ENCODE measurements around the gene GON4L.
"Not testable (repeated sequence)": the region's sequence is repeated elsewhere in the genome, so short reads cannot be mapped to it uniquely, and the experiment has no call there.

Gene GON4L, protein sequence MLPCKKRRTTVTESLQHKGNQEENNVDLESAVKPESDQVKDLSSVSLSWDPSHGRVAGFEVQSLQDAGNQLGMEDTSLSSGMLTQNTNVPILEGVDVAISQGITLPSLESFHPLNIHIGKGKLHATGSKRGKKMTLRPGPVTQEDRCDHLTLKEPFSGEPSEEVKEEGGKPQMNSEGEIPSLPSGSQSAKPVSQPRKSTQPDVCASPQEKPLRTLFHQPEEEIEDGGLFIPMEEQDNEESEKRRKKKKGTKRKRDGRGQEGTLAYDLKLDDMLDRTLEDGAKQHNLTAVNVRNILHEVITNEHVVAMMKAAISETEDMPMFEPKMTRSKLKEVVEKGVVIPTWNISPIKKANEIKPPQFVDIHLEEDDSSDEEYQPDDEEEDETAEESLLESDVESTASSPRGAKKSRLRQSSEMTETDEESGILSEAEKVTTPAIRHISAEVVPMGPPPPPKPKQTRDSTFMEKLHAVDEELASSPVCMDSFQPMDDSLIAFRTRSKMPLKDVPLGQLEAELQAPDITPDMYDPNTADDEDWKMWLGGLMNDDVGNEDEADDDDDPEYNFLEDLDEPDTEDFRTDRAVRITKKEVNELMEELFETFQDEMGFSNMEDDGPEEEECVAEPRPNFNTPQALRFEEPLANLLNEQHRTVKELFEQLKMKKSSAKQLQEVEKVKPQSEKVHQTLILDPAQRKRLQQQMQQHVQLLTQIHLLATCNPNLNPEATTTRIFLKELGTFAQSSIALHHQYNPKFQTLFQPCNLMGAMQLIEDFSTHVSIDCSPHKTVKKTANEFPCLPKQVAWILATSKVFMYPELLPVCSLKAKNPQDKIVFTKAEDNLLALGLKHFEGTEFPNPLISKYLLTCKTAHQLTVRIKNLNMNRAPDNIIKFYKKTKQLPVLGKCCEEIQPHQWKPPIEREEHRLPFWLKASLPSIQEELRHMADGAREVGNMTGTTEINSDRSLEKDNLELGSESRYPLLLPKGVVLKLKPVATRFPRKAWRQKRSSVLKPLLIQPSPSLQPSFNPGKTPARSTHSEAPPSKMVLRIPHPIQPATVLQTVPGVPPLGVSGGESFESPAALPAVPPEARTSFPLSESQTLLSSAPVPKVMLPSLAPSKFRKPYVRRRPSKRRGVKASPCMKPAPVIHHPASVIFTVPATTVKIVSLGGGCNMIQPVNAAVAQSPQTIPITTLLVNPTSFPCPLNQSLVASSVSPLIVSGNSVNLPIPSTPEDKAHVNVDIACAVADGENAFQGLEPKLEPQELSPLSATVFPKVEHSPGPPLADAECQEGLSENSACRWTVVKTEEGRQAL (N-terminal part only)

DNA sequence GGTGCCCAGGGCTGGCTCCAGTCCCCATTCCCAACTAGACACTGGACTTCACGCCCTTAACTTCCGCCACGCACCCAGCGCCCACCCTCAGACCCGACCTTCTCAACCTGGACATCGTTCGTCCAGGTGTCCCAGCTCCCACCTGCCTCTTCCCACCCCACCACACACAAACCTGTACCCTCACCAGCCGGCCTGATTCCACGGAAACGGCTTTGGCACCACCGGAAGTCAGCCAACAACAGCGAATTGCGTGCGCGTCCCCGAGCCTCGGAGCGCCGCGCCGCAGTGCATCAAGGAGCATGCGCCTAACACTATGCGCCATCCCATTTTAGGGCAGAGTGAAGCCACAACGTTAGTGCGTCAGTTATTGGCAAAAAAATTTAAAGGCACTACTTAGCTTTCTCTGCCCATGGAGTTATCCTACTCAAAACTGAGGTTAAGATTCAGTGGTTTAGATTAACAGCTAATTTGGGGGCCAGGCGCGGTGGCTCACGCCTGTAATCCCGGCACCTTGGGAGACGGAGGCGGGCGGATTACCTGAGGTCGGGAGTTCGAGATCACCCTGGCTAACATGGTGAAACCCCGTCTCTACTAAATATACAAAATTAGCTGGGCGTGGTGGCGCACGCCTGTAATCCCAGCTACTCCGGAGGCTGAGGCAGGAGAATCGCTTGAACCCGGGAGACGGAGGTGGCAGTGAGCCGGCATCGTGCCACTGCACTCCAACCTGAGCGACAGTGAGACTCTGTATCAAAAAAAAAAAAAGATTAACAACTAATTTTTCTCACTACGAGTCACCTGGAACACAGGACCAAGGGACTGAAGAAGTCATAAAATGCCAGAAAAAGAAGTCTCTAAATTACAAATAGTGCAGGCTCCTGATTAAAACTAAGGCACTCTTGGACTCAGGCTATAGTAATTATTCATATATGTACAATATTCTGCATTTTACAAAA, at the start of gene GON4L:
TSS of gene GON4L (minus strand) at position 240 of the 956 bp plus-strand sequence. CDS start 3,434 bp downstream, outside the sequence.
- peak; percentile 96 for DNase-seq (ENCODE audit: low spot score)

DNA sequence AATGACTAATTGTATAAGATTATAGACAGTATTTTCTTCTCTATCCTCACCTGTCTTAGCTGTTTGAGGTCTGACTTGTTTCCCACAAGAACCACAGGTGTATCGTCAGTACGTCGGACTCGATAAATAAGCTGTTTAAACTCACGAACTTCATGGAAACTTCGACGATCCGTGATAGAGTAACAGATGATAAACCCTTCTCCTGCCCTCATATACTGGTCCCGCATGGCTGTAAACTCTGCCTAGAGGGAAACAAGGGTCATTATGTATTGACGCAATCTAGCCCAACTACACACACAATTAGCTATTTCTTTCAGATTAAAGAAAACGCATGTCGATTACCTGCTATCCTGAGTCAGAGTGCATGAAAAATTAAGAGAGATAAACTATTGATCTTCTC, 47.2 kb upstream of the GON4L start:
- DNase-seq (ENCODE audit: low spot score): no peak

DNA sequence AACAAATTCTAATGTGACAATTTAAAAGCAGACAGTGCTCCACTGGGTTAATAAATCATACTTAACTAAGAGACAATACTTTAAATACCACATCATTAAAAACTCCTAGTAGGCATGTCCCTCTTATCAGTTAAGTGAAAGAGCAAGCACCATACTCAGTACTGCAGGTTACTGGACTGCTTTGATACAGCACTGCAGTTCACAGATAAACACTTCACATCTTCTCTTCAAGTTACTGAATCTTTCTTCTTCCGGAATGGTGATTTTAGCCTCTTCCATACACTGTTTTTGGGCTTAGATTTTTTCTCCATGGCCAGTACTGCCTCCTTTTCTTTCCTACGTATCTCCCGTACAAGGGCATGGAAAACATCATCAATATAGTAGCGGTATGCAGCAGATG, 43.1 kb upstream of the GON4L start:
- DNase-seq (ENCODE audit: low spot score): no peak

DNA sequence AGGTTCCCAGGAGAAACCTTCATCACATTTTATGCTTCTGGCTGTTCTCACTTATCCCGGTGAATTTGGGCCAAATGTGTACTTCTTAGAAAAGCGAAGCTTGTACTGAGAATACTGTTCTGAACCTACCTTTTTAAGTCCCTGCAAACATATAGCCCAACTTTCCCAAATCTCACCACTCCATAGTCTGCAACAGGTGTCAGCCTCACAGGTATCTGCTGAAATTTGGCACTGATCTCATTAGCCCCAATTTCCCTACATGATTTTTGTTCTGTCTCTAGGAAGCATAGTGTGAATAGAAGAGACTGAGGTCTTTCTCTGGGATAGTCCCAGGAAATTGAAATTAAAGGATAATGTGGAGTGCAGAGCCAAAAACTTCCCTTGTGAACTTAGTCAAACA, 42.7 kb upstream of the GON4L start:
- DNase-seq (ENCODE audit: low spot score): no peak

DNA sequence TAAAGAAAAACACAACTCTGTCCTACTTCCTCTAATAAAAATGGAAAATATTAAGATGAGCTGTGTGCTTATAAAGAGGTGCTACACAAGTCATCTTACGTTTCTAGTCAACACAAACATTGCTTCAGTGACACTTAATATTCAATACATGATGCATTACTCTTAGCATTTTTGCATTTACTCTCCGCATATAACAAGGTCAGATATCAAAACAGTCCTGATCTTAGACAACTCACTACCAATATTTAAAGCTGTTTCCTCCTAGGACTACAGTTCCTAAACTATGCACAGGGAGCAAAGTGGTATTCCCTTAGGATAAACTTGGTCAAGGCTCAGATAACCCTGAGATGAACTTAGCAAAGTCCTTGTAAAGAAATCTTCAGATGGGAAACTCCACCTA, 41.9 kb upstream of the GON4L start:
- no peak for DNase-seq (ENCODE audit: low spot score)

DNA sequence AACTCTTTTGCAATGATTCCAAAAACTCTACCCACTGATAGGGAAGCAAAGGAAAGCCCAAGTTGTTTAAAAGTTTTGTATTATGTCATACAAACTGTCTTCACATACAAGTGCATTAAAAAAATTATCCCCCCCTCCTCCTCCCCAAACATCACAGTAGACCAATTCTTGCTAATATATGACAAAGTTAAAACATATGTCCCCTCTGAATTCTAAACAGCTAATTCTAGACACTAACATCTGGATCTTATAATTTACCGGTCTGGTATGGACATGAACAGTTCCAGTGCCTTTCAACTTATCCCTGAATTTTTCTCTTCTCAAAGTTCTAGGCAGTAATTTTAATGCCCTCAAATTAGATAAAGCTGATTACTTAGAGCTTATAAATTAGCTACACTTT, 40.7 kb upstream of the GON4L start:
- DNase-seq (ENCODE audit: low spot score): no peak

DNA sequence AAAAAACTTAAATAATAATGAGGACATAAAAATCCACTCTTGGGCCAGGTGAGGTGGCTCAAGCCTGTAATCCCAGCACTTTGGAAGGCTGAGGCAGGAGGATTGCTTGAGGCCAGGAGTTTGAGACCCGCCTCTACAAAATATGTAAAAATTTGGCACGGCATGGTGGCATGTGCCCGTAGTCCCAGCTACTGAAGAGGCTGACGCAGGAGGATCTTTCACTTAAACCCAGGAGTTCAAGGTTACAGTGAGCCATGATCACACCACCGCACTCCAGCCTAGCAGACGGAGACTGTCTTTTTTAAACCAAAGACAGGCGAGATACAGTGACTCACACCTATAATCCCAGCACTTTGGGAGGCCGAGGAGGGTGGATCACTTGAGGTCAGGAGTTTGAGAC, 39.5 kb upstream of the GON4L start:
- DNase-seq (ENCODE audit: low spot score): not testable (repeated sequence)

DNA sequence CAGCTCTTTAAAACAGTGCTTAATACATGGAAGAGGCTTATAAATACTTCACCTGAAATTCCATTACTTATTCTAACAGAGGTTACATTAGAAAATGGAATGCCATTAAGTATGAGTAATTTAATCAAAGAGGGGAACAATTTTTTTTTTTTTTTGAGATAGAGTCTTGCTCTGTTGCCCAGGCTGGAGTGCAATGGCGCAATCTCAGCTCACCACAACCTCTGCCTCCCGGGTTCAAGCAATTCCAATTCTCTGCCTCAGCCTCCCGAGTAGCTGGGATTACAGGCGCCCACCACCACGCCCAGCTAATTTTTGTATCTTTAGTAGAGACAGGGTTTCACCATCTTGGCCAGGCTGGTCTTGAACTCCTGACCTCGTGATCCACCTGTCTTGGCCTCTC, 38.6 kb upstream of the GON4L start:
- DNase-seq (ENCODE audit: low spot score): not testable (repeated sequence)

DNA sequence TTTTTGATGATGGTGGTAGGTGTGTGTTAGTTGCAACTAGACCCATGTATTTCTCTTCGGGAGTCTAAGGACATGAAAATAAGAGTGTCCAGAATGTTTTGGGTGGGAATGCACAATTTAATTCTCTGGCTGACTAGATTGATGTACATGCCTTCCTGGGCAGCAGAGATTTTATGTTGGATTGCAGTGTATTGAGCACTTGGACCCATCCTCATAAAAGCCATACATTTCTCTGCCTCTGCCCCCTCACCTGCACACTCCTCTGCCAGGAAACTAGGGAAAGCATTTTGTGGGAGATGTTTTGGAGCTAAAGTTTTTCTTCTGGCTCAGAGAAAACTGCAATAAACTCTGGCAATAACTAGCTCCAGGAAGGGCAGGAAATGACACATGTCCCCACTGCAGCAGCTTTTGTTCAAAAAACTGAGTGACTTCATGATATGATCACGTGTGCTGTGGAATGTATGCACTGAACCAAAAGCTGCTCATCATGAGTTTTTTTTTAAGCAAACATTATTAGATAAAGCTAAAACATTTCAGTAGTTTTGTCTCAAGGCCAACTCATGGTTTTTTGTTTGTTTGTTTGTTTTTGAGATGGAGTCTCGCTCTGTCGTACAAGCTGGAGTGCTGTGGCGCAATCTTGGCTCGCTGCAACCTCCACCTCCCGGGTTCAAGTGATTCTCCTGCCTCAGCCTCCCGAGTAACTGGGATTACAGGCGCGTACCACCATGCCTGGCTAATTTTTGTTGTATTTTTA, 36.6 kb upstream of the GON4L start:
- DNase-seq (ENCODE audit: low spot score): no peak

DNA sequence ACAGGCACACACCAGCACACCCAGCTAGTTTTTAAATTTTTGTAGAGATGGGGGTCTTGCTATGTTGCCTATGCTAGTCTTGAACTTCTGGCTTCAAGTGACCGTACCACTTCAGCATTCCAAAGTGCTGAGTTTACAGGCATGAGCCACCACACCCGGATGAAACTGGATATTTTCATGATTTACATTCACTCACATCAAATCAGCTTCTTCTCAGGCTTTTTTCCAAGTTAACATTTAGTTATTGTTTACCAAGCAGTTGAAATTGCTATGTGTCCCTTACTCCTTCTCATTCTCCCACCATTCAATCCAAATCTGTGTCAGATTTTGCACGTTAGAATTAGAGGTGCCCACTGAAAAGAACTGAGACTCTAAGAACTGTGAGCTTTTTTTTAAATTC, 35.8 kb upstream of the GON4L start:
- DNase-seq (ENCODE audit: low spot score): no peak

DNA sequence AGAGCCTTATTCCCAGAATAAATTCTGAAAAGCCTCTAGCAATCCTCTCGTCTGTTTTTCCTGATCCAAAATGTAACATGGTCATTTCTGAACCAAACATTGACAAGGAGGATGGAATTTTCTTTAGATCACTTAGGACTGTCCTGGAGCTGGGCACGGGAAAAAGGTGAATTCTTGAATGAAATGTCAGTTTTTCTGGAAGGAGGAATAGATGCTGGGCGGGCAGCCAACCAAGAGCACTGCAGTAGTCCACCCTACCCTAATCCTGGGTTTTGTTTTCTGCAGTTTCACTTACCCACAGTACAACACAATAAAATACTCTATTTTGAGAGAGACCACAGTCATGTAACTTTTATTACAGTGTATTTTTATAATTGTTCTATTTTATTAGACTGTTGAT, 33.2 kb upstream of the GON4L start:
- DNase-seq (ENCODE audit: low spot score): no peak

DNA sequence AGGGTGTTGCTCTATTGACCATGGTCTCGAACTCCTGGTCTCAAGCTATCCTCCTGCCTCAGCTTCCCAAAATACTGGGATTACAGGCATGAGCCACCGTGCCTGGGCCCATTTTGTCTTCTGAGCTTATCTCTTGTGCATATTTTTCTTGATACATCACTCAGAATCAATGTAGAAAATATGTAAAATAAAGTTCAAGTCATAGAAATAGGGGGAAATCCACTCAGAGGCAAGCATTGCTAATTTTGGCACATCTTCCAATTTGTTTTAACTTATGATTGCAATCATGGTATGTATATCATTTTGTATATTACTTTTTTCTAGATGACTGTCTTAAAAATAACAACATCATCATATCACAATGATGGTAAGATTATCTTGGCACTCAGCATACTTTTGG, 32.6 kb upstream of the GON4L start:
- no peak for DNase-seq (ENCODE audit: low spot score)

DNA sequence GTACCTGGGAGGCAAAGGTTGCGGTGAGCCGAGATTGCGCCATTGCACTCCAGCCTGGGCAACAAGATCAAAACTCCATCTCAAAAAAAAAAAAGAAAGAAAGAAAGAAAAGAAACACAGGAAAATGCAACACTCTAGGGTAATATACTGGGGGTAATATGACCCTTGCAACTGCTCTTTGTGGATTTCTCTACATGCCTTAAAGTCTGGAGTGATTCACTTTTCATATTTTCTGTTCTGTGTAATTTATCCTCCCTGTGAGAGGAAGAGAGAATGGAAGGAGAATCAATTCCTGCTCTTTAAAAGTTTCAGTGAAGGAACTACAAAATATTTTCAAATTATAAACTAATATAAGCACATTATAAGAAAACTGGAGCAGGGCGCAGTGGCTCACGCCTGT, 31.5 kb upstream of the GON4L start:
- DNase-seq (ENCODE audit: low spot score): no peak

DNA sequence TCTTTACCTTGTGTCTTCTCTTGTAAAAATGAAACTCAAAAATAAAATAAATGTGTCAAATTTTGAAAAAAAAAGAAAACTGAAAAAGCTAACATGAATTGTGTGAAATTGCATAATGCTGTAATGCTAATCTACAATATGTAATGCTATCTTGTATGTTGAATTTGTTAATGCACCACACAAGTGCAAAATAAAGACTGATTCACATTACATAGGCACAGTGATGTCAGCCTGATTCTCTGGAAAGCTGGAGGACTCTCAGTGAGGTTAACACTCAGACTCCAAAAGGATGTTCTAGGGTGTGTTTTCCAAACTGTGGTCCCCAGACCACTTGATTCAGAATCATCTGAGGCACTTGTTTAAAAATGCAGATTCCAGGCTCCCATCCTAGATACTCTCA, 28.0 kb upstream of the GON4L start:
- no peak for DNase-seq (ENCODE audit: low spot score)

DNA sequence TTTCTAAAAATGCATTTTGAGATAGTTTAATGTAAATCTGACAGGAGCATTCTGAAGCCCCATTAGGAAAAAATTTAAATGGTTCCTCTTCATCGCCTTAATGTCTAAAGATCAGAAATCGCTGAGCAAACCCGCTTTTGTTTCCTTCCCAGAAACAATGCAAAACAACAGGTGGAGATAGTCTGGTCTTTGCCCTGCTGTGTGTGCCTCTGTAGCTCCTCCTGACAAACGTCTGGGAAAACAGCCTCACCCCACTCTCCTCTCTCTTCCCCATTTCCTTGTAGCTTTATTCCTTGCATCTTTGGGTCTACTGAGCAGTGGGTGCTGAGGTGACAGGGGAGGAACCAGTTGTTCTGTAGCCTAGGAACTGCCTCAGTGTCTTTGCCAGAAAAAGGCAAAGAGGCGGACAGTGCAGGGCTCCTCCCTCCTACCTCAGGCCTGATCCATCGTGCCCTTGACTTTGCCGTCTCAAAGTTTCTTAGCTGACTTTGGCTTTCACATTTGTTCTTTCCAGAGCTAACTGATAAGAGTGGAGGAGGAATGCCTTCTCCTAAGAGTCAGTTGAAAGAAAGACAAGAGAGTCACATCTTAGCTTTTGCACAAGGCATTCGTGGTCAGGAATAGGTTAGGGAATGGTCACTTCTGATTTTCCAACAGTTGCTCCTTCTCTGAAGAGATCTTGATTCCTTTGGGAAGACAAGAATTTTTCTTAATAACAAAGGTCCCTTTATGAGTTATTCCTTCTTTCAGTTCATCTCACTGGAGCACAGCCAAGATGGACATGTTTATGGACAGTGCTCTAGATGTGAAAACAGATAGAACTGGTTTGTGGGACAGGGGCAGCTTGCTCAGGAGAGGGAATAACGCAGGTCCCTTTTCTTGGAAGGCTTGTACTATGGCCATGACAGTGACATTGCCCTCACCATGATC, 27.3 kb upstream of the GON4L start:
- no peak for DNase-seq (ENCODE audit: low spot score)

DNA sequence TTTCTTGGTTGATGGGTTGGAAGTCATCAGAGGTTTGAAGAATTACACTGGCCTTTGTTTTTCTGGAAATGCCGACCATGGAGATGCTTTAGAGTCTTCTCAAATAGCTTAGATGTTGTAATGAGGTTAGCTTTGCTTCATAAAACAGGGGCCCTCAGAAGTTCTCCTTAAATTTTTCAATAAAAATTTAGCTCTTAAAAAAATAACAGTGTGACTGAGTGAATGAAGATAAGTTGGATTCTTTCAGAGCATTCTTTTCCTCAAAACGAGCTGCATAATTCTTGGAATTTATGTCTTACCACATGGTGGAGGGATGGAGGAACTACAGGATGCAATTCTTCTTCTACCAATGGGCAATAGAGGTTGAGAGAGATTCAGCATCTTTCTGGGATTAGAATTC, 25.8 kb upstream of the GON4L start:
- no peak for DNase-seq (ENCODE audit: low spot score)

DNA sequence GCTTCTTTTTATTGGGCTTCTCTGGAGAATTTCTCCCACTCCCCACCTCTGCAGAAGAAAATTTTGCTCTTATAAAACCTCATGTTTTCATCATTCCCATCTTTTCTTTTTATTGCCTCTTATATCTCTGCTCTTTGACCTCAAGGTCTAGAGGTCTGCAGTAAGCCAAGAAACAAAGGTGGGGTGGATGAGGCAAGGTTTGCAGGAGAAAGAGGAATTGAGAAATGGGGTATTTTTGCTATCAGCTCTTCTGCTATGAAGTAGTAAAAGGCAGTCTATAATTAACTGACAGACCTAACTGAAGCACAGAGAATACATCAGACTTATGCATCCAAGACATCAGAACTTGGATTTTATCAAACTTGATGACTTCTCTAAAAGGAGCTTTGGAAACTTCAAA, 25.2 kb upstream of the GON4L start:
- no peak for DNase-seq (ENCODE audit: low spot score)

DNA sequence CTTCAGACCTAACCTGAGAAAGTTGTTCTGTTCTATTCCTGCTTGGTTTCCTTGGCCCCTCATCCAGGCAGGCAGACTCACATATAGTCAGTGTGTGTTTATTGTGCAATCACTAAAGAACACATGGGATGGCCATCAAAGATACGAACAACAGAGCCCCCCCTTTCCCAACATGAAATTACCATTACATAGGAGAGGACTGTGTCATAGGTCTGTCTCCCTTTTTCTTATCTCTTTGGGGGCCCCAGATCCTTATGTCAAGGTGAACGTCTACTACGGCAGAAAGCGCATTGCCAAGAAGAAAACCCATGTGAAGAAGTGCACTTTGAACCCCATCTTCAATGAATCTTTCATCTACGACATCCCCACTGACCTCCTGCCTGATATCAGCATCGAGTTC, 23.9 kb upstream of the GON4L start:
- no peak for DNase-seq (ENCODE audit: low spot score)

DNA sequence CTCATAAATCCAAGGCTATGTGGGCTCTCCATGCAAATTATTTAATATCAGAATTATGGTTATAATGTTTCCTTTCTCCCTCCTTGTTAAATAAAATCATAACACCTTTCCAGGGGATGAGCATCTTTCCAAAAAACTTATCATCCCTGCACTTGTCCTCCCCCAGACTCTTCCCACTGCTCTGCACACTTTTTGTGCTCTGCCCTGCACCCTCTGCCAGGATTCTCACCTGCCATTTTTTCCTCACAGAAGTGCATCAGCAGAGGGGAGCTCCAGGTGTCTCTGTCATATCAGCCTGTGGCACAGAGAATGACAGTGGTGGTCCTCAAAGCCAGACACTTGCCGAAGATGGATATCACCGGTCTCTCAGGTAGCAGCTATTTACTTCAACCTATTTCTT, 23.2 kb upstream of the GON4L start:
- DNase-seq (ENCODE audit: low spot score): no peak

Data from cerebellar cortex (tissue), 1 donor.